ENCODE data around the gene DDX49. TPM values are rescaled to one million over a fixed set of nuclear protein-coding genes. Genes with fewer than 3 reads are reported as not detected.

DDX49 gene
- total and polyA plus RNA-seq, 11 donors = 14.3 to 56.9 (median 27.3) TPM

DNA sequence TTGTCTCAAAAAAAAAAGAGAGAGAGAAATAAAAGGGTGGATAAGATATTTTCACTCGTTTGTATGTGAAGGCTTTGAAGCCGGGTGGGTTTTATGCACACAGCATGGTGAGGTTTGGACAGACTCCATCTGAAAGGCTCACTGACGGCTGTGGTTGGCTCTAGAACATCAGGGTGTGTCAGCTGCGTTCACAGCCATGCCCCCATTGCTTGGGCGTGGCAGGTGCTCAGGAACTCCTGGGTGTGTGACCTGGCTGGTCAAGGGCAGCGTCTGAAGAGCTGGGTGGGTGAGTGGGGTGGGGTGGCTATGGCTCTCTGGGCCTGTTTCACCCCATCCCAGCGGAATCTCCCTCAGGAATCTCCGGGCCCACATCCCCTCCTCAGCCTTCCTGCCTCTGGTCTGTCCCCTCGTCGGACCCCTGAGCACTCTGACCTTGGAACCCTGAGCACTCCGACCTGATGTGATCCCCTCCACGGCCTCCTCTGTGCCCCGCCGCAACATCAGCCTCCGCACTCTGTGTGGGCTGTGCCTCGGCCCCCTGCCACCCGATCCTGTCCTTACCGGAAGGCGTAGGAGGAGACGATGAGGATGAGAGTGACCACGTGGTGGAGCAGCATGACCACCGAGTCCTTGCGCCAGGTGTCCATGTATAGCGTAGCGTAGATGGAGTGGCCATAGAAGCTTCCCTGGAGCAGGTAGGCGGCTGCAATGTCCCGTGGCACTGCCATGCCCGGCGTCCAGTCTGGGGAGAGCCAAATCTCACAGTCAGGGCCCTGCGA lies 35.8 kb upstream of the DDX49 start:
- no peak for DNase-seq
- H3K9me3 ChIP-seq = no peaks in the 10 kb centered on the region
- intact Hi-C loops (cut with DNase I) = no loop called here
- H3K4me1 ChIP-seq = no peaks in the 10 kb centered on the region
- ATAC-seq = no peak
- H3K27me3 ChIP-seq = no peaks in the 10 kb centered on the region
- H3K36me3 ChIP-seq = no peaks in the 10 kb centered on the region
- no peak overlapping the region for H3K27ac ChIP-seq
- TF ChIP-seq POLR2A (IDR thresholded peaks at IDR 0.05) = no peak
- TF ChIP-seq, protein P1, sequence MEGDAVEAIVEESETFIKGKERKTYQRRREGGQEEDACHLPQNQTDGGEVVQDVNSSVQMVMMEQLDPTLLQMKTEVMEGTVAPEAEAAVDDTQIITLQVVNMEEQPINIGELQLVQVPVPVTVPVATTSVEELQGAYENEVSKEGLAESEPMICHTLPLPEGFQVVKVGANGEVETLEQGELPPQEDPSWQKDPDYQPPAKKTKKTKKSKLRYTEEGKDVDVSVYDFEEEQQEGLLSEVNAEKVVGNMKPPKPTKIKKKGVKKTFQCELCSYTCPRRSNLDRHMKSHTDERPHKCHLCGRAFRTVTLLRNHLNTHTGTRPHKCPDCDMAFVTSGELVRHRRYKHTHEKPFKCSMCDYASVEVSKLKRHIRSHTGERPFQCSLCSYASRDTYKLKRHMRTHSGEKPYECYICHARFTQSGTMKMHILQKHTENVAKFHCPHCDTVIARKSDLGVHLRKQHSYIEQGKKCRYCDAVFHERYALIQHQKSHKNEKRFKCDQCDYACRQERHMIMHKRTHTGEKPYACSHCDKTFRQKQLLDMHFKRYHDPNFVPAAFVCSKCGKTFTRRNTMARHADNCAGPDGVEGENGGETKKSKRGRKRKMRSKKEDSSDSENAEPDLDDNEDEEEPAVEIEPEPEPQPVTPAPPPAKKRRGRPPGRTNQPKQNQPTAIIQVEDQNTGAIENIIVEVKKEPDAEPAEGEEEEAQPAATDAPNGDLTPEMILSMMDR (IDR thresholded peaks at IDR 0.05) = no peak
- no peak overlapping the region for H3K4me3 ChIP-seq
- WGBS, 4 donors = 81 to 88% (median 85%) methylated on average over 24 to 30 of the region's 30 CpGs

DNA sequence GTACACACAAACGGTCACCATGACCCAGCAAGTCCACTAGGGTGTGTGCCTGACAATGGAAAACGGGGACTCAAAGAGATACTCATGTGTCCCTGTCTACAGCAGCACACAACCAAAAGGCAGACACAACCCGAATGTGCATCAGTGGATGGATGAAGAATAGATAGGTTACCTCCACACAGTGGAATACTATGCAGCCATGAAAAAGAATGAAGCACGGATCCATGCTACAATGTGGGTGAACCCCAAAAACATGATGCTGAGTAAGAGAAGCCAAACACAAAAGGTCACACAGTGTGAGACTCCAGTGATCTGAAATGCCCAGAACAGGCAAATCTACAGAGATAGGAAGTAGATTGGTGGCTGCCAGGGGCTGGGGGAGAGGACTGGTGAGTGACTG lies 32.5 kb upstream of the DDX49 start:
- H3K9me3 ChIP-seq = no peaks in the 10 kb centered on the region
- ATAC-seq (no peak), DNase-seq (no peak)
- H3K36me3 ChIP-seq = no peaks in the 10 kb centered on the region
- intact Hi-C loops (cut with DNase I) = no loop called here
- H3K4me1 ChIP-seq = no peaks in the 10 kb centered on the region
- no peak overlapping the region for H3K4me3 ChIP-seq
- no peak overlapping the region for H3K27ac ChIP-seq
- WGBS, 4 donors = 89 to 96% (median 95%) methylated on average over 4 of the region's 4 CpGs
- TF ChIP-seq, protein P1 (IDR thresholded peaks at IDR 0.05) = no peak
- TF ChIP-seq POLR2A (IDR thresholded peaks at IDR 0.05) = no peak
- no peaks in the 10 kb centered on the region for H3K27me3 ChIP-seq

DNA sequence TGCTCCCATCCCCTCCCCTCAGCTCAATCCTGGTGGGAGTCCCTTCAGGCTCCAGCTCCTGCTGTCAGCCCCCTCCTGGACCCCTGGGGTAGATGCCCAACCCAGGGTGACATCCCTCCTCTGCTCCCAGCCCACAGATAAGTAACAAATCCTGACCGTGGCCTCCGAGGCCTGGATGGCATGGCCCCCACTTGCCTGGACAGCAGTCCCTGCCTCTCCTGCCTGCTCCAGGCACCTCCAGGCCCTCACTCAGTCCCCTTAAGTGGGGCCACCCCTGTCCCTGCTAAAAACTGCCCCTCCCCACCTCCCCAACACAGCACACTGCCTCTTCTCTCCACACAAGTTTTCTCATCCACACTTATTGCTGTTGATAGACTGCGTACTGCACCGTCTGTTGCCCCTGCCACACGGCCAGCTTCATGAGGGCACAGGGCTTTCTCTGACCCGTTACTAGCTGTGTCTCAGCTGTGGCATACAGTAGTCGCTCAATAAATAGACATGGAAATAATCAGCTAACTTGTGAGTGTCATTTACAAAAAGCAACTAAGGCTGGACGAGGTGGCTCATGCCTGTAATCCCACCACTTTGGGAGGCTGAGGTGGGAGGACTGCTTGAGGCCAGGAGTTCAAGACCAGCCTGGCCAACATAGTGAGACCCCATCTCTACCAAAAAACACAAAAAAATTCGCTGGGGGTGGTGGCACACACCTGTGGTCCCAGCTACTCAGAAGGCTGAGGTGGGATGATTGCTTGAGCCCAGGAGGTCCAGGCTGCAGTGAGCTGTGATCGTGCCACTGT lies 29.4 kb upstream of the DDX49 start:
- 77 to 85% (median 82%) methylated on average over 10 of the region's 10 CpGs for WGBS, 4 donors
- no peaks in the 10 kb centered on the region for H3K9me3 ChIP-seq
- H3K4me1 ChIP-seq = peaks cover 0 to 19% (median 9%) of the 10 kb centered on the region in 12 donors
- no peak overlapping the region for H3K4me3 ChIP-seq
- intact Hi-C loops (cut with DNase I) = loop anchor here in 2 of 10 donors (10.0 kb wide), 1 partner anchor 95 kb away; no protein-coding TSS in a partner anchor
- H3K36me3 ChIP-seq = no peaks in the 10 kb centered on the region
- H3K27ac ChIP-seq = no peak overlapping the region
- DNase-seq (no peak), ATAC-seq (no peak)
- TF ChIP-seq, protein P1 (IDR thresholded peaks at IDR 0.05) = no peak
- no peak for TF ChIP-seq POLR2A (IDR thresholded peaks at IDR 0.05)
- peaks cover 0 to 17% (median 8%) of the 10 kb centered on the region in 9 donors for H3K27me3 ChIP-seq
